DOHH2 (cell line): Measurements from ENCODE around the gene DNAH2.

ENCODE experiments used
- EZH2phosphoT487 ChIP-seq: fragments of 200-600 bp; sonication (generic); IDR thresholded peaks from 2 replicates; pipeline ENCODE4 v1.6.1; 2017; ENCODE audit warnings: borderline replicate concordance, mild to moderate bottlenecking, antibody characterized with exemption, low read length, moderate library complexity, mixed read lengths
- TF ChIP-seq, protein P1 (sequence below): fragments of 200-600 bp; sonication (generic); IDR thresholded peaks from one replicate; pipeline ENCODE4 v1.5.1; 2014; ENCODE audit warnings: antibody characterized with exemption, mild to moderate bottlenecking, low read depth, low read length; ENCODE audit not compliant: poor library complexity, severe bottlenecking

DNA sequence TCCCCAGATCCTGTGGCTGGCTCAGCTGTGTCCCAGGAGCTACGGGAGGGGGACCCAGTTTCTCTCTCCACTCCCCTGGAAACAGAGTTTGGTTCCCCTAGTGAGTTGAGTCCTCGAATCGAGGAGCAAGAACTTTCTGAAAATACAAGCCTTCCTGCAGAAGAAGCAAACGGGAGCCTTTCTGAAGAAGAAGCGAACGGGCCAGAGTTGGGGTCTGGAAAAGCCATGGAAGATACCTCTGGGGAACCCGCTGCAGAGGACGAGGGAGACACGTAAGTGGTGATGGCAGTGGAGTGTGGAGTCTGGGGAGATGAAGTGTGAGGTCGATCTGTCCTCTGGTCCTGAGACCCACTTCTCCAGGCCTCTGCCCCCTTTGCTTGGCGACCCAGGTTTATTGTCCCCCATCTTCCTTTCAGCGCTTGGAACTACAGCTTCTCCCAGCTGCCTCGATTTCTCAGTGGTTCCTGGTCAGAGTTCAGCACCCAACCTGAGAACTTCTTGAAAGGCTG is 28.7 kb upstream of the DNAH2 start:
- TF ChIP-seq, protein P1, sequence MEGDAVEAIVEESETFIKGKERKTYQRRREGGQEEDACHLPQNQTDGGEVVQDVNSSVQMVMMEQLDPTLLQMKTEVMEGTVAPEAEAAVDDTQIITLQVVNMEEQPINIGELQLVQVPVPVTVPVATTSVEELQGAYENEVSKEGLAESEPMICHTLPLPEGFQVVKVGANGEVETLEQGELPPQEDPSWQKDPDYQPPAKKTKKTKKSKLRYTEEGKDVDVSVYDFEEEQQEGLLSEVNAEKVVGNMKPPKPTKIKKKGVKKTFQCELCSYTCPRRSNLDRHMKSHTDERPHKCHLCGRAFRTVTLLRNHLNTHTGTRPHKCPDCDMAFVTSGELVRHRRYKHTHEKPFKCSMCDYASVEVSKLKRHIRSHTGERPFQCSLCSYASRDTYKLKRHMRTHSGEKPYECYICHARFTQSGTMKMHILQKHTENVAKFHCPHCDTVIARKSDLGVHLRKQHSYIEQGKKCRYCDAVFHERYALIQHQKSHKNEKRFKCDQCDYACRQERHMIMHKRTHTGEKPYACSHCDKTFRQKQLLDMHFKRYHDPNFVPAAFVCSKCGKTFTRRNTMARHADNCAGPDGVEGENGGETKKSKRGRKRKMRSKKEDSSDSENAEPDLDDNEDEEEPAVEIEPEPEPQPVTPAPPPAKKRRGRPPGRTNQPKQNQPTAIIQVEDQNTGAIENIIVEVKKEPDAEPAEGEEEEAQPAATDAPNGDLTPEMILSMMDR = no peak
- TF ChIP-seq EZH2phosphoT487 = no peak
